NT2/D1 (cell line): ENCODE measurements around the gene B4GALT5.
"Not testable (repeated sequence)": the region's sequence is repeated elsewhere in the genome, so short reads cannot be mapped to it uniquely, and the experiment has no call there.

Experiments used
- SUZ12 ChIP-seq: IDR thresholded peaks from 2 replicates; pipeline ENCODE4 v1.6.1; 2011; ENCODE audit not compliant: insufficient read length, insufficient read depth; ENCODE audit errors: extremely low read depth
- YY1 ChIP-seq: IDR thresholded peaks from 2 replicates; pipeline ENCODE4 v1.6.1; 2011; ENCODE audit not compliant: insufficient read length, insufficient read depth

DNA sequence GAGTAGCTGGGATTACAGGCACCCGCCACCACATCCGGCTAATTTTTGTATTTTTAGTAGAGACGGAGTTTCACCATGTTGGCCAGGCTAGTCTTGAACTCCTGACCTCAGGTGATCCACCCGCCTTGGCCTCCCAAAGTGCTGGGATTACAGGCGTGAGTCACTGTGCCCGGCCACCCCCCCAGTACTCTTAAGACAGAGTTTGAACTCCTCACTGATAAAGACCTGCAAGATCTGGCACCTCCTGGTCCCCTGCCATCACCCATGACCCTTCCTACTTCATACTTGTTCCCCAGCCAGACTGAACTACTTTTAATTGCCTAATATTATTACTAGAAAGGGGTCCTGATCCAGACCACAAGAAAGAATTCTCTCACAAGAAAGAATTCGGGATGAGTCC is 48.2 kb upstream of the B4GALT5 start:
- not testable (repeated sequence) for TF ChIP-seq SUZ12, YY1
